HepG2 (cell line): ENCODE measurements around the gene TMC2. TPM values are rescaled to one million over a fixed set of nuclear protein-coding genes. Genes with fewer than 3 reads are reported as not detected.

ENCODE experiments used
- ARNTL ChIP-seq: sonication (generic); formaldehyde crosslinking; IDR thresholded peaks from 2 replicates; pipeline ENCODE4 v1.4.0; 2020; ENCODE audit warnings: mild to moderate bottlenecking, missing genetic modification reagents
- CENPX ChIP-seq: sonication (generic); formaldehyde crosslinking; IDR thresholded peaks from 2 replicates; pipeline ENCODE4 v1.9.0; 2021; ENCODE audit warnings: mild to moderate bottlenecking, missing genetic modification reagents, moderate library complexity
- CHD4 ChIP-seq: fragments of 200-600 bp; sonication (generic); IDR thresholded peaks from 2 replicates; pipeline ENCODE4 v1.7.0; 2017; ENCODE audit warnings: mild to moderate bottlenecking, low read length, borderline replicate concordance
- HMGA1 ChIP-seq: sonication (generic); formaldehyde crosslinking; conservative IDR thresholded peaks from 2 replicates; pipeline ENCODE4 v1.4.0; 2020; ENCODE audit warnings: missing genetic modification reagents
- HNRNPK ChIP-seq: fragments of 200-400 bp; formaldehyde crosslinking; IDR thresholded peaks from 2 replicates; pipeline ENCODE4 v1.6.1; 2018; ENCODE audit warnings: low read length, low read depth, moderate library complexity, mild to moderate bottlenecking; ENCODE audit not compliant: poor library complexity, severe bottlenecking
- KLF6 ChIP-seq: IDR thresholded peaks from 2 replicates; pipeline ENCODE4 v1.8.0; 2016; ENCODE audit warnings: missing biosample characterization, missing genetic modification reagents
- KMT2A ChIP-seq: sonication (generic); formaldehyde crosslinking; IDR thresholded peaks from 2 replicates; pipeline ENCODE4 v1.4.0; 2020; ENCODE audit warnings: missing genetic modification reagents
- MYNN ChIP-seq: sonication (generic); formaldehyde crosslinking; IDR thresholded peaks from 2 replicates; pipeline ENCODE4 v1.4.0; 2020; ENCODE audit warnings: mild to moderate bottlenecking, low read depth, missing genetic modification reagents
- PPARG ChIP-seq: conservative IDR thresholded peaks from 2 replicates; pipeline ENCODE4 v1.6.1; 2016; ENCODE audit warnings: missing biosample characterization, missing genetic modification reagents
- RXRB ChIP-seq: IDR thresholded peaks from 2 replicates; pipeline ENCODE4 v1.6.1; 2016; ENCODE audit warnings: borderline replicate concordance, missing genetic modification reagents, missing compliant biosample characterization
- ZFAT ChIP-seq: sonication (generic); formaldehyde crosslinking; conservative IDR thresholded peaks from 2 replicates; pipeline ENCODE4 v1.8.1; 2023; ENCODE audit warnings: missing genetic modification reagents, inconsistent platforms
- ZNF143 ChIP-seq: sonication (generic); formaldehyde crosslinking; IDR thresholded peaks from 2 replicates; pipeline ENCODE4 v1.4.0; 2020; ENCODE audit warnings: missing genetic modification reagents
- ZNF296 ChIP-seq: sonication (generic); formaldehyde crosslinking; conservative IDR thresholded peaks from 2 replicates; pipeline ENCODE4 v1.5.0; 2020; ENCODE audit warnings: mild to moderate bottlenecking, missing genetic modification reagents
- ZNF335 ChIP-seq: sonication (generic); formaldehyde crosslinking; IDR thresholded peaks from 2 replicates; pipeline ENCODE4 v1.4.0; 2020; ENCODE audit warnings: missing genetic modification reagents
- ZNF562 ChIP-seq: sonication (generic); formaldehyde crosslinking; IDR thresholded peaks from 2 replicates; pipeline ENCODE4 v1.8.0; 2022; ENCODE audit warnings: missing genetic modification reagents, borderline replicate concordance
- ZNF773 ChIP-seq: sonication (generic); formaldehyde crosslinking; IDR thresholded peaks from 2 replicates; pipeline ENCODE4 v1.4.0; 2020; ENCODE audit warnings: missing genetic modification reagents, borderline replicate concordance
- ZZZ3 ChIP-seq: sonication (generic); formaldehyde crosslinking; IDR thresholded peaks from 2 replicates; pipeline ENCODE4 v1.4.0; 2020; ENCODE audit warnings: missing genetic modification reagents, mild to moderate bottlenecking, borderline replicate concordance
- polyA plus RNA-seq, 8 experiments: library from polyadenylated mRNA; depleted of rRNA in 3 of 8; stranded (reverse) in 7 of 8; unstranded in 1 of 8; fragments of >200 nt; fragmentation: Illumina TruSeq in 4 of 8; extraction: Trizol in 4 of 8; gene quantifications; 2 replicates each; pipeline versions ENCODE4 v1.2.1 to v1.2.3, GENCODE V29; 2011 to 2016; ENCODE audit warnings: low read depth in 4 of 8, missing spikeins in 1 of 8, mixed read lengths in 1 of 8; ENCODE audit not compliant: insufficient read depth in 1 of 8
- total RNA-seq, 5 experiments: library from RNA; depleted of rRNA; stranded (reverse); fragments of >200 nt; fragmentation: Illumina TruSeq; extraction: Trizol; gene quantifications; 2 replicates each; pipeline ENCODE4 v1.2.3, GENCODE V29; 2016; ENCODE audit warnings: low read depth in 1 of 5
- TF ChIP-seq, protein P1 (sequence below): IDR thresholded peaks from 2 replicates; pipeline ENCODE4 v1.6.1; 2016; ENCODE audit warnings: missing genetic modification reagents, missing compliant biosample characterization
- TF ChIP-seq, protein P2 (sequence below): sonication (generic); formaldehyde crosslinking; IDR thresholded peaks from 2 replicates; pipeline ENCODE4 v1.8.0; 2022; ENCODE audit warnings: mild to moderate bottlenecking, missing genetic modification reagents, borderline replicate concordance
- TF ChIP-seq, protein P3 (sequence below): sonication (generic); formaldehyde crosslinking; IDR thresholded peaks from 2 replicates; pipeline ENCODE4 v1.9.0; 2021; ENCODE audit warnings: missing genetic modification reagents, borderline replicate concordance
- TF ChIP-seq, protein P4 (sequence below): sonication (generic); formaldehyde crosslinking; IDR thresholded peaks from 2 replicates; pipeline ENCODE4 v1.5.0; 2020; ENCODE audit warnings: mild to moderate bottlenecking, missing genetic modification reagents
- TF ChIP-seq, protein P5 (sequence below): sonication (generic); formaldehyde crosslinking; IDR thresholded peaks from 2 replicates; pipeline ENCODE4 v1.4.0; 2020; ENCODE audit warnings: mild to moderate bottlenecking, missing genetic modification reagents

Gene TMC2
- total and polyA plus RNA-seq, 2 of the 13 experiments (the other 11 are each of a cell fraction or from before 2014, with no cell fraction given), result not detected

DNA sequence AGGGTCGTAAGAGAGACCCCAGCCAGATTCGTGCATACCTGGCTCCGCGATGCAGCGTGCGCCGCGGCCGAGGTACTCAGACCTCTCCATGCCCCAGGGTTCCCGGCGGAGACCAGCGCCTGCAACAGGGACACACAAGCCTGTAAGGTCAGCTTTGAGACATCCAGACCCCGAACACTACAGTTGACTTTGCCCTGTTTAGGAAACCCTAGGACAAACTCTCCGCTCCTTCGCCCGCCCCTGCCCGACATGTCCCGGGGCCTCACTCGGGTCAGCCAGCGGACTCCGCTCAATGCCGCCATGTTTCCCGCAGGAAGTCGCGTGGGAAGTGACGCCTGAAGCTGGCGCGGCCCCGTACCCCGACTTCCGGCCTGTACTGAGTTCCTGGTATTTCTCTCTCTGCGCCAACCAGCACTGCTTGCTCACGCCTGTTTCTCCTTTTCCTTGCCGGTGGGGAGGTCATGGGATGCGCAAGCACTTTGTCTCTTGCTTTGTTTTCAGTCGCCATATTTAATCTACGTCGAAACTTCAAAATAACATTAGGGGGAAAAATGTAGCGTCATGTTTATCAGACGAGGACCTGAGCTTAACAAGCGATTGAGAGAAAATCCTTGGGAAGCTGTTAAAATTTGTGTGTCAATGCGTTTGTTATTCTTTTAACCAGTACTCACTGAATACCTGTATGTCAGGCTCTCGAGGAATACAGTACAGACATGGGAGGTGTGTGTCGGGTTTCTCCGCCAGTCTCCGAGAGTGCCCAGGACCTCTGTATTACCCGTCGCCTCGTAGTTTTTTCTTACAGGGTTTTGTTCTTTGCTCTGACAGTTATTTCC is 127.7 kb downstream of the TMC2 start, which contains the start of gene IDH3B (continued):
- TF ChIP-seq KMT2A, result peak; percentile 95
- peak; percentile 76; the same call in 1 of the 2 replicates for TF ChIP-seq ZNF773 (CRISPR knock-in tag)
- TF ChIP-seq, protein P1, sequence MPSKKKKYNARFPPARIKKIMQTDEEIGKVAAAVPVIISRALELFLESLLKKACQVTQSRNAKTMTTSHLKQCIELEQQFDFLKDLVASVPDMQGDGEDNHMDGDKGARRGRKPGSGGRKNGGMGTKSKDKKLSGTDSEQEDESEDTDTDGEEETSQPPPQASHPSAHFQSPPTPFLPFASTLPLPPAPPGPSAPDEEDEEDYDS (CRISPR knock-in tag), result peak; percentile 90
- TF ChIP-seq KLF6 (CRISPR knock-in tag), result peak; percentile 85; the same call in 1 of the 2 replicates
- peak; percentile 78 for TF ChIP-seq ZNF143
- TF ChIP-seq, protein P2, sequence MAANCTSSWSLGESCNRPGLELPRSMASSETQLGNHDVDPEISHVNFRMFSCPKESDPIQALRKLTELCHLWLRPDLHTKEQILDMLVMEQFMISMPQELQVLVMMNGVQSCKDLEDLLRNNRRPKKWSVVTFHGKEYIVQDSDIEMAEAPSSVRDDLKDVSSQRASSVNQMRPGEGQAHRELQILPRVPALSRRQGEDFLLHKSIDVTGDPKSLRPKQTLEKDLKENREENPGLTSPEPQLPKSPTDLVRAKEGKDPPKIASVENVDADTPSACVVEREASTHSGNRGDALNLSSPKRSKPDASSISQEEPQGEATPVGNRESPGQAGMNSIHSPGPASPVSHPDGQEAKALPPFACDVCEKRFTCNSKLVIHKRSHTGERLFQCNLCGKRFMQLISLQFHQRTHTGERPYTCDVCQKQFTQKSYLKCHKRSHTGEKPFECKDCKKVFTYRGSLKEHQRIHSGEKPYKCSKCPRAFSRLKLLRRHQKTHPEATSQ (CRISPR knock-in tag), result peak; percentile 82; the same call in 1 of the 2 replicates
- no peak for TF ChIP-seq HMGA1 (CRISPR knock-in tag)
- TF ChIP-seq, protein P3, sequence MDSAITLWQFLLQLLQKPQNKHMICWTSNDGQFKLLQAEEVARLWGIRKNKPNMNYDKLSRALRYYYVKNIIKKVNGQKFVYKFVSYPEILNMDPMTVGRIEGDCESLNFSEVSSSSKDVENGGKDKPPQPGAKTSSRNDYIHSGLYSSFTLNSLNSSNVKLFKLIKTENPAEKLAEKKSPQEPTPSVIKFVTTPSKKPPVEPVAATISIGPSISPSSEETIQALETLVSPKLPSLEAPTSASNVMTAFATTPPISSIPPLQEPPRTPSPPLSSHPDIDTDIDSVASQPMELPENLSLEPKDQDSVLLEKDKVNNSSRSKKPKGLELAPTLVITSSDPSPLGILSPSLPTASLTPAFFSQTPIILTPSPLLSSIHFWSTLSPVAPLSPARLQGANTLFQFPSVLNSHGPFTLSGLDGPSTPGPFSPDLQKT (CRISPR knock-in tag), result no peak
- TF ChIP-seq RXRB (CRISPR knock-in tag), result peak; percentile 86
- peak; percentile 23; the same call in 1 of the 2 replicates for TF ChIP-seq PPARG (CRISPR knock-in tag)
- TF ChIP-seq ZZZ3 (CRISPR knock-in tag), result peak; percentile 96; the same call in 1 of the 2 replicates
- no peak for TF ChIP-seq ZNF562
- TF ChIP-seq ZNF296 (CRISPR knock-in tag), result 0 out of 2 replicates have a peak, but pooled peaks have one; percentile 41
- TF ChIP-seq ZFAT (CRISPR knock-in tag), result no peak
- TF ChIP-seq, protein P4, sequence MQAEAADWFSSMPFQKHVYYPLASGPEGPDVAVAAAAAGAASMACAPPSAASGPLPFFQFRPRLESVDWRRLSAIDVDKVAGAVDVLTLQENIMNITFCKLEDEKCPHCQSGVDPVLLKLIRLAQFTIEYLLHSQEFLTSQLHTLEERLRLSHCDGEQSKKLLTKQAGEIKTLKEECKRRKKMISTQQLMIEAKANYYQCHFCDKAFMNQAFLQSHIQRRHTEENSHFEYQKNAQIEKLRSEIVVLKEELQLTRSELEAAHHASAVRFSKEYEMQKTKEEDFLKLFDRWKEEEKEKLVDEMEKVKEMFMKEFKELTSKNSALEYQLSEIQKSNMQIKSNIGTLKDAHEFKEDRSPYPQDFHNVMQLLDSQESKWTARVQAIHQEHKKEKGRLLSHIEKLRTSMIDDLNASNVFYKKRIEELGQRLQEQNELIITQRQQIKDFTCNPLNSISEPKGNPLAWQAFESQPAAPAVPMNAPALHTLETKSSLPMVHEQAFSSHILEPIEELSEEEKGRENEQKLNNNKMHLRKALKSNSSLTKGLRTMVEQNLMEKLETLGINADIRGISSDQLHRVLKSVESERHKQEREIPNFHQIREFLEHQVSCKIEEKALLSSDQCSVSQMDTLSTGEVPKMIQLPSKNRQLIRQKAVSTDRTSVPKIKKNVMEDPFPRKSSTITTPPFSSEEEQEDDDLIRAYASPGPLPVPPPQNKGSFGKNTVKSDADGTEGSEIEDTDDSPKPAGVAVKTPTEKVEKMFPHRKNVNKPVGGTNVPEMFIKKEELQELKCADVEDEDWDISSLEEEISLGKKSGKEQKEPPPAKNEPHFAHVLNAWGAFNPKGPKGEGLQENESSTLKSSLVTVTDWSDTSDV (CRISPR knock-in tag), result peak; percentile 85; the same call in 1 of the 2 replicates
- TF ChIP-seq MYNN, result 0 out of 2 replicates have a peak, but pooled peaks have one; percentile 56
- no peak for TF ChIP-seq CENPX (CRISPR knock-in tag)
- TF ChIP-seq ZNF335 (CRISPR knock-in tag), result peak; percentile 91; the same call in 1 of the 2 replicates
- TF ChIP-seq HNRNPK, result no peak
- TF ChIP-seq ARNTL (CRISPR knock-in tag), result peak; percentile 76; the same call in 1 of the 2 replicates
- no peak for TF ChIP-seq CHD4
- TF ChIP-seq, protein P5, sequence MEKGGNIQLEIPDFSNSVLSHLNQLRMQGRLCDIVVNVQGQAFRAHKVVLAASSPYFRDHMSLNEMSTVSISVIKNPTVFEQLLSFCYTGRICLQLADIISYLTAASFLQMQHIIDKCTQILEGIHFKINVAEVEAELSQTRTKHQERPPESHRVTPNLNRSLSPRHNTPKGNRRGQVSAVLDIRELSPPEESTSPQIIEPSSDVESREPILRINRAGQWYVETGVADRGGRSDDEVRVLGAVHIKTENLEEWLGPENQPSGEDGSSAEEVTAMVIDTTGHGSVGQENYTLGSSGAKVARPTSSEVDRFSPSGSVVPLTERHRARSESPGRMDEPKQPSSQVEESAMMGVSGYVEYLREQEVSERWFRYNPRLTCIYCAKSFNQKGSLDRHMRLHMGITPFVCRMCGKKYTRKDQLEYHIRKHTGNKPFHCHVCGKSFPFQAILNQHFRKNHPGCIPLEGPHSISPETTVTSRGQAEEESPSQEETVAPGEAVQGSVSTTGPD (CRISPR knock-in tag), result 0 out of 2 replicates have a peak, but pooled peaks have one; percentile 25
